ENCODE data around the gene YAE1.
A peak's percentile ranks its signal among the peaks of the same experiment; 100 is the strongest.

YAE1 gene

DNA sequence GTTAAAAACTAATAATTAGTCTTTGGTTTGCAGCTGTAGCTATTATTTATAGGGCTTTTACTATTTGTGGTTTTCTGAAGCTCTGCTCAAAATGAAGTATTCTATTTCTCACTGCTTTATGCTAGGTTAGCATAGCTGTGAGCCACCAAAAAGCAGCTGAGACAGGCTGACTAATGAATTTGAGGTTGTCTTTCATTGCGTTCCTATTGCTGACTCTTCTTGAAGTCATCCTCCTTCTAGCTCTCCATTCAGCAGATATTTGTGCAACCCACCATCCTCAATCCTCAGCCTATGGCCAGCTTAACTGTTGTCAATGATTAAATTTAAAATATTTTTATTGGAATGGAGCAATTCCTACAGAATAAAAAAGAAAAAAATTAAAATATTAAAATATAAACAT is 55.1 kb downstream of the YAE1 start:
- Histone ChIP-seq H3K9me2 (replicated peaks; ENCODE audit: insufficient read depth, low read length) (no peaks in the 10 kb centered on the region), H4K20me1 (ENCODE audit: low read depth, low read length) (peaks cover 6% of the 10 kb centered on the region), H3K4me2 (ENCODE audit: low read depth, low read length, poor library complexity, severe bottlenecking) (no peak overlapping the region), H3K4me3 (ENCODE audit: insufficient read depth, low read length, poor library complexity, severe bottlenecking) (no peak overlapping the region), H3K27ac (ENCODE audit: low read depth, low read length) (no peak overlapping the region), H2AFZ (ENCODE audit: low read depth, low read length, severe bottlenecking) (no peak overlapping the region), H3F3A (ENCODE audit: insufficient read depth) (peaks cover 11% of the 10 kb centered on the region), H3K79me2 (ENCODE audit: insufficient read depth, low read length) (peaks cover 27% of the 10 kb centered on the region), H3K9me3 (ENCODE audit: insufficient read depth, low read length) (no peaks in the 10 kb centered on the region), H3K9ac (ENCODE audit: low read length) (no peak overlapping the region), H3K27me3 (ENCODE audit: low read length) (no peaks in the 10 kb centered on the region), H3K36me3 (ENCODE audit: low read length) (no peaks in the 10 kb centered on the region)
- no peak for TF ChIP-seq EZH2phosphoT487 (conservative IDR thresholded peaks at IDR 0.05; ENCODE audit: low read length)
- TF ChIP-seq, protein P1, sequence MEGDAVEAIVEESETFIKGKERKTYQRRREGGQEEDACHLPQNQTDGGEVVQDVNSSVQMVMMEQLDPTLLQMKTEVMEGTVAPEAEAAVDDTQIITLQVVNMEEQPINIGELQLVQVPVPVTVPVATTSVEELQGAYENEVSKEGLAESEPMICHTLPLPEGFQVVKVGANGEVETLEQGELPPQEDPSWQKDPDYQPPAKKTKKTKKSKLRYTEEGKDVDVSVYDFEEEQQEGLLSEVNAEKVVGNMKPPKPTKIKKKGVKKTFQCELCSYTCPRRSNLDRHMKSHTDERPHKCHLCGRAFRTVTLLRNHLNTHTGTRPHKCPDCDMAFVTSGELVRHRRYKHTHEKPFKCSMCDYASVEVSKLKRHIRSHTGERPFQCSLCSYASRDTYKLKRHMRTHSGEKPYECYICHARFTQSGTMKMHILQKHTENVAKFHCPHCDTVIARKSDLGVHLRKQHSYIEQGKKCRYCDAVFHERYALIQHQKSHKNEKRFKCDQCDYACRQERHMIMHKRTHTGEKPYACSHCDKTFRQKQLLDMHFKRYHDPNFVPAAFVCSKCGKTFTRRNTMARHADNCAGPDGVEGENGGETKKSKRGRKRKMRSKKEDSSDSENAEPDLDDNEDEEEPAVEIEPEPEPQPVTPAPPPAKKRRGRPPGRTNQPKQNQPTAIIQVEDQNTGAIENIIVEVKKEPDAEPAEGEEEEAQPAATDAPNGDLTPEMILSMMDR (IDR thresholded peaks at IDR 0.05; ENCODE audit: insufficient read depth, low read length, poor library complexity, severe bottlenecking), result no peak

DNA sequence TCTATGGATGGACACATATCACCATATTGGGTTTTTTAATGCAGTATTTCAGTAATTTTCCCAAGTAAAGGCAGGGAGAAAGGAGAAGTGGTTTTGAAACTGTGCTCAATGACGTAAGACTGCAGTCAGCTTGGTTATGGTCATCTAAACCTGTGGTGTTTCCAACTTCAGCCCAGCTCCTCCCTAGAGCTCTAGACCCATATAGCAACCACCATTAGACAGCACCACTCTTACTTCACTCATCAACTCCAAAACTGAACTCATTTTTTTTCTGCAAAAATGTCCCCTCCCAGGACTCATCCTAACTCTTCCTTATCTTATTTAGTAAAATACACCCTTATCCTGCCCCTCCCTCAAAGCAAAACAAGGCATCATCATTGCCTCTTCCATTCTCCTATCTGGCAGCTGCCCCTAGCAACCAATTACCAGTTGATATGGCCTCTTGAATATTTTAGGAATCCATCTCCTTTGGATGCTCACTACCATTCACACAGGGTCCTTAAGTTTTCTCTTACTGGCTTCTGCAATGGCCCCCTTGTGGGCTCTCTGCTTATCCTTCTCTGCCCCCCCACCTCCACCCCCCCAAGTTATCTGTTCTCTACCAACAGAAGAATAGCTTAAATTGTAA is 55.7 kb downstream of the YAE1 start:
- Histone ChIP-seq H3K9me2 (replicated peaks; ENCODE audit: insufficient read depth, low read length) (no peaks in the 10 kb centered on the region), H3K27me3 (ENCODE audit: low read length) (no peaks in the 10 kb centered on the region), H3K9me3 (ENCODE audit: insufficient read depth, low read length) (no peaks in the 10 kb centered on the region), H3K4me3 (ENCODE audit: insufficient read depth, low read length, poor library complexity, severe bottlenecking) (peak overlapping the region; percentile 84), H4K20me1 (ENCODE audit: low read depth, low read length) (peaks cover 6% of the 10 kb centered on the region), H3K27ac (ENCODE audit: low read depth, low read length) (no peak overlapping the region), H3K4me2 (ENCODE audit: low read depth, low read length, poor library complexity, severe bottlenecking) (peak overlapping the region; percentile 92), H3K79me2 (ENCODE audit: insufficient read depth, low read length) (peaks cover 33% of the 10 kb centered on the region), H3K36me3 (ENCODE audit: low read length) (no peaks in the 10 kb centered on the region), H3K9ac (ENCODE audit: low read length) (no peak overlapping the region), H2AFZ (ENCODE audit: low read depth, low read length, severe bottlenecking) (no peak overlapping the region), H3F3A (ENCODE audit: insufficient read depth) (peaks cover 11% of the 10 kb centered on the region)
- TF ChIP-seq, protein P1 (IDR thresholded peaks at IDR 0.05; ENCODE audit: insufficient read depth, low read length, poor library complexity, severe bottlenecking), result no peak
- TF ChIP-seq EZH2phosphoT487 (conservative IDR thresholded peaks at IDR 0.05; ENCODE audit: low read length), result no peak

Measured in SU-DHL-6 (cell line).